ENCODE results near the gene THSD7B. TPM values are rescaled to one million over a fixed set of nuclear protein-coding genes. Genes with fewer than 3 reads are reported as not detected.

Gene THSD7B
- polyA plus RNA-seq, 1 donor from 2014 or later: 0.46 TPM

GRCh38 chr2:137165968-137166367 lies 400.6 kb downstream of the THSD7B start:
- Histone ChIP-seq H4K20me1 (ENCODE audit: insufficient read depth) (no peaks in the 10 kb centered on the region), H3K79me2 (replicated peaks; ENCODE audit: insufficient read depth, low read length) (no peaks in the 10 kb centered on the region), H3K4me2 (ENCODE audit: low read length) (peak overlapping the region; percentile 49), H3K36me3 (ENCODE audit: insufficient read depth, low read length) (no peaks in the 10 kb centered on the region), H2AFZ (ENCODE audit: low read depth, low read length) (no peak overlapping the region), H3K4me3 (ENCODE audit: low read length) (no peak overlapping the region), H3K27ac (ENCODE audit: low read length) (peak overlapping the region; percentile 65), H3K9me3 (ENCODE audit: low read length) (no peaks in the 10 kb centered on the region), H3K9ac (ENCODE audit: low read length) (peak overlapping the region; percentile 32), H3F3A (ENCODE audit: insufficient read depth, low read length, poor library complexity, severe bottlenecking) (no peaks in the 10 kb centered on the region), H3K9me2 (ENCODE audit: insufficient read depth, low read length) (no peaks in the 10 kb centered on the region), H3K27me3 (ENCODE audit: insufficient read depth, low read depth, low read length) (no peaks in the 10 kb centered on the region)
- no peak for TF ChIP-seq SMC3 (conservative IDR thresholded peaks at IDR 0.05; ENCODE audit: poor library complexity)
- peak; percentile 90 for TF ChIP-seq EP300 (conservative IDR thresholded peaks at IDR 0.05; ENCODE audit: poor library complexity, severe bottlenecking)
- no peak for TF ChIP-seq RAD21 (conservative IDR thresholded peaks at IDR 0.05)
- peak; percentile 69 for TF ChIP-seq POLR2AphosphoS5 (IDR thresholded peaks at IDR 0.05)
- TF ChIP-seq MXI1 (conservative IDR thresholded peaks at IDR 0.05; ENCODE audit: poor library complexity, severe bottlenecking): no peak
- no peak for TF ChIP-seq TAF1 (IDR thresholded peaks at IDR 0.05; ENCODE audit: low read depth)
- peak; percentile 55 for TF ChIP-seq REST (IDR thresholded peaks at IDR 0.05; ENCODE audit: borderline replicate concordance)
- TF ChIP-seq EZH2 (IDR thresholded peaks at IDR 0.05; ENCODE audit: borderline replicate concordance, insufficient read depth, low read length, poor library complexity, severe bottlenecking): no peak
- TF ChIP-seq CTCF (IDR thresholded peaks at IDR 0.05; ENCODE audit: poor library complexity, severe bottlenecking): no peak

- Histone ChIP-seq H3K9ac (ENCODE audit: low read length) (no peak overlapping the region), H3K36me3 (ENCODE audit: insufficient read depth, low read length) (no peaks in the 10 kb centered on the region), H3K4me3 (ENCODE audit: low read length) (no peak overlapping the region), H2AFZ (ENCODE audit: low read depth, low read length) (no peak overlapping the region), H4K20me1 (ENCODE audit: insufficient read depth) (no peaks in the 10 kb centered on the region), H3K4me2 (ENCODE audit: low read length) (no peak overlapping the region), H3K79me2 (replicated peaks; ENCODE audit: insufficient read depth, low read length) (no peaks in the 10 kb centered on the region), H3F3A (ENCODE audit: insufficient read depth, low read length, poor library complexity, severe bottlenecking) (no peaks in the 10 kb centered on the region), H3K27me3 (ENCODE audit: insufficient read depth, low read depth, low read length) (no peaks in the 10 kb centered on the region), H3K9me2 (ENCODE audit: insufficient read depth, low read length) (no peaks in the 10 kb centered on the region), H3K9me3 (ENCODE audit: low read length) (no peaks in the 10 kb centered on the region), H3K27ac (ENCODE audit: low read length) (no peak overlapping the region)
- TF ChIP-seq MXI1 (conservative IDR thresholded peaks at IDR 0.05; ENCODE audit: poor library complexity, severe bottlenecking): no peak
- TF ChIP-seq RAD21 (conservative IDR thresholded peaks at IDR 0.05): no peak
- TF ChIP-seq TAF1 (IDR thresholded peaks at IDR 0.05; ENCODE audit: low read depth): no peak
- TF ChIP-seq EZH2 (IDR thresholded peaks at IDR 0.05; ENCODE audit: borderline replicate concordance, insufficient read depth, low read length, poor library complexity, severe bottlenecking): no peak
- TF ChIP-seq REST (IDR thresholded peaks at IDR 0.05; ENCODE audit: borderline replicate concordance): no peak
- no peak for TF ChIP-seq SMC3 (conservative IDR thresholded peaks at IDR 0.05; ENCODE audit: poor library complexity)
- TF ChIP-seq CTCF (IDR thresholded peaks at IDR 0.05; ENCODE audit: poor library complexity, severe bottlenecking): no peak
- TF ChIP-seq EP300 (conservative IDR thresholded peaks at IDR 0.05; ENCODE audit: poor library complexity, severe bottlenecking): no peak
- no peak for TF ChIP-seq POLR2AphosphoS5 (IDR thresholded peaks at IDR 0.05)
These were observed 402.3 kb downstream of the THSD7B start for GRCh38 chr2:137167651-137168050.
